GM12892 (cell line): ENCODE results near the gene CRIP3.

Experiments
- POLR2A ChIP-seq: IDR thresholded peaks from 2 replicates; pipeline ENCODE4 v1.6.1; 2011; ENCODE audit warnings: low read depth, low read length, control low read depth
- POLR2AphosphoS5 ChIP-seq: IDR thresholded peaks from 2 replicates; pipeline ENCODE4 v1.6.1; 2011; ENCODE audit warnings: low read depth, low read length, control low read depth

DNA sequence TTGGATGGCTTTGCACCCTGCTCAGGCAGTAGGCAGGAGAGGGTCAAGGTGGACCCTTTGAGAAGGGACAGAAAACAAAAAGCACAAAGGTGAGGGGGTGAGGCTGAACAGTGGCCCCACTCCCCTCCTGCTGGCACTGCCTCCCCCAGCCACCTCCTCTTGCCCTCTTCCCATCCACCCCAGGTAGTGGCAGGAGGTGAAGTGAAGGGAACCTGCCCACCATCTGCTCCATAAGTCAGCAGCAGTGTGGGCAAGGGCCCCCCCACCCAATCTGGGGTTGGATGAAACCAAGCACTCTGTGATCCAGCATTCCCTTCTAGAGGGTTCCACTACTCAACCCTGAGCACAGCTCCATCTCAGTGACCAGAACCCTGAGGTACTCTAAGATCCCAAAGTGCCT, 36.7 kb downstream of the CRIP3 start:
- TF ChIP-seq POLR2A (no peak), POLR2AphosphoS5 (no peak)
